Right atrium auricular region (tissue), 2 donors: Measurements from ENCODE around the gene KLK7. TPM values are rescaled to one million over a fixed set of nuclear protein-coding genes. Genes with fewer than 3 reads are reported as not detected.

Experiments
- DNase-seq: peaks from one replicate; pipeline ENCODE4 v3.0.0-alpha.2; 2019; ENCODE audit warnings: low spot score
- H3K27ac ChIP-seq, 2 donors: fragments of 200-600 bp; sonication (generic); 1 replicate in 1 of 2; 2 replicates in 1 of 2; pipeline ENCODE4 v1.5.1; 2016 to 2019
- H3K27me3 ChIP-seq, 2 donors: fragments of 200-600 bp; sonication (generic); one replicate each; pipeline versions ENCODE4 v1.5.1 to v1.6.0; 2017 to 2019
- H3K36me3 ChIP-seq: fragments of 200-600 bp; sonication (generic); one replicate; pipeline ENCODE4 v1.5.1; 2016
- H3K4me1 ChIP-seq, 2 donors: fragments of 200-600 bp; sonication (generic); one replicate each; pipeline versions ENCODE4 v1.5.1 to v1.6.0; 2017 to 2019
- H3K4me3 ChIP-seq, 2 donors: fragments of 200-600 bp; sonication (generic); 1 replicate in 1 of 2; 2 replicates in 1 of 2; pipeline ENCODE4 v1.5.1; 2017 to 2019; ENCODE audit warnings: mild to moderate bottlenecking in 1 of 2, moderate library complexity in 1 of 2
- H3K9me3 ChIP-seq, 2 donors: fragments of 200-600 bp; sonication (generic); one replicate each; pipeline ENCODE4 v1.5.1; 2019
- CTCF ChIP-seq, 2 donors: fragments of 200-600 bp; sonication (generic); IDR thresholded peaks; one replicate each; pipeline ENCODE4 v1.5.1; 2019; ENCODE audit warnings: antibody characterized with exemption in 2 of 2
- total RNA-seq, 2 donors: library from RNA; depleted of rRNA; stranded (reverse); fragments of >200 nt; gene quantifications; one replicate each; pipeline ENCODE4 v1.1.0, GENCODE V29; 2016

KLK7 gene
- total RNA-seq, result 1 to 10 TPM; 1.5 to 1.6 TPM

DNA sequence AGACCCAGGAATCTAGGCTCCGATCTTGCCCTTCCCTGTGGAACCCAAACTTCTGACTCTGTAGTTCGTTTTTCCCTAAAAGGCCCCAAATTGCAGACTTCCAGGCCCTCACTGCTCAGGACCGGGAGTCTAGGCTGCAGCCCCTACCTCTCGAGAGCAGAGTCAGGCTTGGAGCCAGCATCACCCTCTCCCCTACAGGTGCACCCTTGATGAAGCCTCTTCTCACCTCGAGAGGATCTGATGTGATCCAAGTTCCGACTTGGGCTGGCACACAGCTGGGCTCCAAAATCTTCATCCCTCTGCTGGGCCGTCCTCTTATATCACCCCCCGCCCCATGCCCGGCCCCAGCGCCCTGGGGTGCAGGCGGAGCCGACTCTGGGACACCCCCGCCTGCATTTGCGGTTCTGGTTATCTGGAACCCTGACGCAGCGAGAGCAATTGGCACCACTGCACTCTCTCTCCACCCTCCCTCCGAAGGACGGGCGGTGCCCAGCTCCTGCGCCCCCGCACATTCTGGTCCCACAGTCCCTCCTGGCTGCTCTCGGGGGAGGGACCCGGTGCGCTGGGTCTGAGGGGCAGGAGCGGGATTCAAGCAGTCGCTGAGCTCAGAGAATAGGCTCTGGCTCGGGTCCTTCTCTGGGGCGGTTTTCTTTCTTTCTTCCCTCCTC lies at the start of gene KLK7:
Gene KLK7, minus strand, starts transcription at position 293 of the 668 bp plus-strand sequence. CDS start 1,518 bp downstream, outside the sequence.
- Histone ChIP-seq H3K4me3 (no peak within 1 kb of the TSS), H3K4me1 (no peaks in the 10 kb centered on the region), H3K27me3 (no peaks in the 10 kb centered on the region), H3K9me3 (no peaks in the 10 kb centered on the region), H3K27ac (no peak within 1 kb of the TSS), H3K36me3 (no peaks in the 10 kb centered on the region)
- TF ChIP-seq CTCF (IDR thresholded peaks at IDR 0.05), result no peak
- no peak for DNase-seq

- H3K36me3 ChIP-seq, result no peaks in the 10 kb centered on the region
- H3K4me1 ChIP-seq, result no peaks in the 10 kb centered on the region
- no peaks in the 10 kb centered on the region for H3K27me3 ChIP-seq
- no peak for DNase-seq
- no peak for TF ChIP-seq CTCF (IDR thresholded peaks at IDR 0.05)
- no peak overlapping the region for H3K27ac ChIP-seq
- no peaks in the 10 kb centered on the region for H3K9me3 ChIP-seq
- H3K4me3 ChIP-seq, result no peak overlapping the region
Observed at GRCh38 chr19:51031880-51032225, 48.1 kb upstream of the KLK7 start.

- TF ChIP-seq CTCF (IDR thresholded peaks at IDR 0.05), result no peak
Observed at GRCh38 chr19:51031220-51031879, 47.6 kb upstream of the KLK7 start.

DNA sequence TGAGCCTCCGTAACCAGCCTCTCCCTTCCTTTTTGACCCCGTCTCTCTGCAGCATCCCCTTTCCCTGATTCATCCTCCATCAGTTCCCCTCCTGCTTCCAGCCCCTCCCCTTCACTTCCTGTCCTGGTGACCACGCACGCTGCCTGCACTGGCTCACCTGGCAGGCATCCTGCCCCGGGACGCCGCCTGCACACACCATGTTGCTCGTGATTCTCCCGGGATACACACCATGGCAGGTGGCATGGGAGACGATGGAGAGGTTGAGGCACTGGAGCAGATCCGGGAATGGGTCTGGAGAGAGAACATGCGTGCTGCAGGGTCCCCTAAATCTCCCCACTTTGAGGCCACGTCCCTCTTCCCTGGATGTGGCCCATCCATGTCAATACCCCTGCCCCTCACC lies 46.9 kb upstream of the KLK7 start:
- H3K27ac ChIP-seq, result no peak overlapping the region
- no peaks in the 10 kb centered on the region for H3K4me1 ChIP-seq
- no peaks in the 10 kb centered on the region for H3K9me3 ChIP-seq
- no peaks in the 10 kb centered on the region for H3K27me3 ChIP-seq
- no peak for DNase-seq
- H3K36me3 ChIP-seq, result no peaks in the 10 kb centered on the region
- no peak overlapping the region for H3K4me3 ChIP-seq
- no peak for TF ChIP-seq CTCF (IDR thresholded peaks at IDR 0.05)

More at GRCh38 chr19:51031220-51031879, 47.6 kb upstream of the KLK7 start:
- no peaks in the 10 kb centered on the region for H3K4me1 ChIP-seq
- no peaks in the 10 kb centered on the region for H3K27me3 ChIP-seq
- H3K27ac ChIP-seq, result no peak overlapping the region
- no peak overlapping the region for H3K4me3 ChIP-seq
- no peaks in the 10 kb centered on the region for H3K36me3 ChIP-seq
- DNase-seq, result no peak
- no peaks in the 10 kb centered on the region for H3K9me3 ChIP-seq

DNA sequence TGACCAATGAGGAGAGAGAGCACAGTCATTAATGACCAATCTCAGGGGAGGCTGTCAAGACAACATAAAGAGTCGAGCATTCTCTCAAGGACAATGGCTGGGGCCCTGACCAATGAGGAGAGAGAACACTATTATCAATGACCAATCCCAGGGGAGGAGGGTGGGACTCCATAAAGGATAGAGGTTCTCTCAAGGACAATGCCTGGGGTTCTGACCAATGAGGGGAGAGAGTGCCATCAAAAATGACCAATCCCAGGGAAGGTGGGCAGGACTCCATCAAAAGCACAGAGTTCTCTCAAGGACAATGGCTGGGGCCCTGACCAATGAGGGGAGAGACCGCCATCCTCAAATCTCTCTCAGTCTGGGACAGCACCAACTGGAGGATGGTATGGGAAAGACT lies 46.0 kb upstream of the KLK7 start:
- no peaks in the 10 kb centered on the region for H3K9me3 ChIP-seq
- no peak overlapping the region for H3K27ac ChIP-seq
- H3K27me3 ChIP-seq, result no peaks in the 10 kb centered on the region
- H3K4me3 ChIP-seq, result no peak overlapping the region
- H3K4me1 ChIP-seq, result no peaks in the 10 kb centered on the region
- DNase-seq, result no peak
- TF ChIP-seq CTCF (IDR thresholded peaks at IDR 0.05), result no peak
- H3K36me3 ChIP-seq, result no peaks in the 10 kb centered on the region
